Urinary bladder (tissue), 4 donors: ENCODE data around the gene SCRT2. TPM values are rescaled to one million over a fixed set of nuclear protein-coding genes. Genes with fewer than 3 reads are reported as not detected.

ENCODE experiments used
- DNase-seq: peaks from one replicate; pipeline ENCODE4 v3.0.0-alpha.2; 2015; ENCODE audit errors: extremely low spot score
- H3K27ac ChIP-seq: one replicate; pipeline ENCODE4 v1.5.1; 2013; ENCODE audit warnings: low read depth, mild to moderate bottlenecking, moderate library complexity
- H3K36me3 ChIP-seq: one replicate; pipeline ENCODE4 v1.6.1; 2013; ENCODE audit warnings: mild to moderate bottlenecking, moderate library complexity; ENCODE audit not compliant: insufficient read depth
- H3K4me1 ChIP-seq: one replicate; pipeline ENCODE4 v1.6.1; 2013; ENCODE audit warnings: mild to moderate bottlenecking, moderate library complexity; ENCODE audit not compliant: insufficient read depth
- H3K4me3 ChIP-seq: one replicate; pipeline ENCODE4 v1.5.1; 2013; ENCODE audit warnings: low read depth, low read length
- WGBS: extraction: QIAGEN DNeasy Blood & Tissue Kit; methylation state at CpG from one replicate; pipeline ENCODE4 v1.1.7; 2013; 5-methylcytosine and 5-hydroxymethylcytosine counted together
- polyA plus RNA-seq: library from polyadenylated mRNA; stranded (reverse); fragments of 200-250 nt; gene quantifications from one replicate; pipeline ENCODE4 v1.2.3, GENCODE V29; 2013
- total RNA-seq: library from RNA; depleted of rRNA; stranded (reverse); fragments of >200 nt; gene quantifications from one replicate; pipeline ENCODE4 v1.2.3, GENCODE V29; 2014
- donor health status: healthy with polysubstance abuse.
- donor health status: healthy.

SCRT2 gene
- total and polyA plus RNA-seq, 2 donors: not detected

DNA sequence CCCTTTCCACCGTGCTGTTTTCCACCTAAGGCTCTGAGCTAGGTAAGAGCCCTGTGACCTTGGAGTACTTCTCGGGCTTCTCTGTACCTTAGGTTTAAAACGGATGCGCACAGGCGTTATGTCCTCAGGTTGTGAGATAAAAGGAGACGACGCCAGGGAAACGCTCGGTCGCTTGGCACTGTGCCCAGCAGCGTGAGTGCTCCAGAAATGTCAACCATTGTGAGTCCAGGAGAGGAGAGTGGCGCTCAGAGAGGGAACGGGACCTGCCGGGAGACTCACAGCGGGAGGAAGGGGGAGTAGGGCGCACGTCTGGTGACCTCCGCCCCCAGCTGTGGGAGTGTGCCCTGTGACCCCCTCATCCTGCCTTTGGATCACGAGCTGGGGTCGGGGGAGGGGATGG lies 33.8 kb upstream of the SCRT2 start:
- Histone ChIP-seq H3K27ac (no peak overlapping the region), H3K36me3 (no peaks in the 10 kb centered on the region), H3K4me1 (peaks cover 4% of the 10 kb centered on the region), H3K4me3 (no peak overlapping the region)
- WGBS: 18% methylated on average over 20 of the region's 20 CpGs
- DNase-seq: no peak

GRCh38 chr20:708956-709355 lies 33.4 kb upstream of the SCRT2 start:
- no peak for DNase-seq
- H3K4me1 ChIP-seq: peaks cover 4% of the 10 kb centered on the region
- H3K27ac ChIP-seq: no peak overlapping the region
- 78% methylated on average over 2 of the region's 2 CpGs for WGBS
- H3K4me3 ChIP-seq: no peak overlapping the region
- H3K36me3 ChIP-seq: no peaks in the 10 kb centered on the region

- H3K27ac ChIP-seq: no peak overlapping the region
- H3K4me1 ChIP-seq: peaks cover 4% of the 10 kb centered on the region
- no peak for DNase-seq
- no peak overlapping the region for H3K4me3 ChIP-seq
- no peaks in the 10 kb centered on the region for H3K36me3 ChIP-seq
- WGBS: 85% methylated on average over 13 of the region's 13 CpGs
Measured at GRCh38 chr20:707451-708110, 32.0 kb upstream of the SCRT2 start.

DNA sequence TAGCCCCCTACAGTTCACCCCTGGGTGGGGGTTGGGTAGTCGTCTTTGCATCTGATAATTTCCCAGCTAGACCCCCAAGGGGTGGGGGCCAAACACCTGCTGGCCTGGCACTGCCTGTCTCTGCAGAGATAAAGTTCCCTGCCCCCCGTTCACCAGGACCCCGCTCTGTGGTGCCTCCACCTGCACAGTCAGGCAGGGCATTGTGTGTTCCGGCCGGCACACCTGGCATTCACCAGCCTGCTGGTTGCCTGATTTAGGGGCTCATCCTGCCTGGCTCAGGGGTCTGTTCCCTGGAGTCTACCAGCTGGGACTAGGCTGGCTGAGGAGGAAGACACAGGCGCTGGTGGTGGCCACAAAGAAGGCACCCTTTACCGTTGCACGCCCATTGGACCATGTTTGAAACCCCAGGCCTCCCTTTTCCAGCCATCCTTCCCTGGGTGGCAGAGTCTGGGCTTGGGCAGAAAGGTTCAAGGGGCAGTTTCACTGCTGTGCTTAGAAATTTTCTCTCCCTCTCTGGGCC lies 30.8 kb upstream of the SCRT2 start:
- WGBS: 71% methylated on average over 8 of the region's 8 CpGs
- peaks cover 4% of the 10 kb centered on the region for H3K4me1 ChIP-seq
- no peaks in the 10 kb centered on the region for H3K36me3 ChIP-seq
- H3K27ac ChIP-seq: no peak overlapping the region
- no peak overlapping the region for H3K4me3 ChIP-seq
- no peak for DNase-seq

GRCh38 chr20:704726-705125 lies 29.1 kb upstream of the SCRT2 start:
- no peak overlapping the region for H3K27ac ChIP-seq
- DNase-seq: no peak

GRCh38 chr20:703426-703825 lies 27.8 kb upstream of the SCRT2 start:
- no peaks in the 10 kb centered on the region for H3K36me3 ChIP-seq
- H3K4me3 ChIP-seq: no peak overlapping the region
- H3K27ac ChIP-seq: no peak overlapping the region
- WGBS: 73% methylated on average over 8 of the region's 8 CpGs
- no peak for DNase-seq
- H3K4me1 ChIP-seq: no peaks in the 10 kb centered on the region

More at GRCh38 chr20:704726-705125, 29.1 kb upstream of the SCRT2 start:
- 85% methylated on average over 4 of the region's 4 CpGs for WGBS
- no peaks in the 10 kb centered on the region for H3K36me3 ChIP-seq
- H3K4me3 ChIP-seq: no peak overlapping the region
- H3K4me1 ChIP-seq: no peaks in the 10 kb centered on the region

GRCh38 chr20:703006-703405 lies 27.4 kb upstream of the SCRT2 start:
- Histone ChIP-seq H3K27ac (no peak overlapping the region), H3K4me3 (no peak overlapping the region), H3K4me1 (no peaks in the 10 kb centered on the region), H3K36me3 (no peaks in the 10 kb centered on the region)
- DNase-seq: no peak
- 45% methylated on average over 2 of the region's 2 CpGs for WGBS

DNA sequence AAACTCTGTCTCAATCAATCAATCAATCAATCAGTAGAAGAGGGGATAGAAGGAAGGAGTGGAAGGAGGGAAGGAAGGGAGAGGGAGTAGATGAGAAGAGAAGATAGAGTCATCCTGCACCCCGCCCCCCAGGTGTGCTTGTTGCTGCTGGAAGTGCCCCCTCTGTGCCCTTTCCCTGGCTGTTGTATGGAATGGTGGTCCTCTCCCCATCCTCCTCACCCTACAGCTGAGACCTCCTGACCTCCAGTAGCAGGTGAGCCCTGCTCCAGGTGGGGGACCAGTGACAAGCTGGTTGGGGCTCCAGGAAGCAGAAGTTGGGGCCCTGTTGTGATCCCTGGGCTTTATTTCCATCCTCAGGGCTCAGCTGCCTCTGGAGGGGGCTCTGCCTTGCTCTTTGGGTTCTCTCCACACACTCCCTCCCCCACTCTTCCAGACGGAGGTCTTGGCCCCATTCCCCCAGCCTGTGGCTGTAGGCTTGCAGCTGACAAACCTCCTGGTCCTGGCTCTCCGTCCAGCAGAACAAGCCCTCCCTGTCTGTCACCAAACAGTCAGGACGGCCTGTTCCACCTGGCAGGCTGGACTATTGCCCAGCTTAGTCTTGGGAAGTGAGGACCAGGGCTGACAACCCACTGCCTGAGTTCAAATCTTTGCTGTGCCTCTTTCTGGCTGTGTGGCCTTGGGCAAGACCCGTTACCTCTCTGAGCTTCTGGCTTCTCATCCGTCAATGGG lies 26.0 kb upstream of the SCRT2 start:
- WGBS: 58% methylated on average over 6 of the region's 6 CpGs
- H3K4me1 ChIP-seq: no peaks in the 10 kb centered on the region
- no peak overlapping the region for H3K4me3 ChIP-seq
- H3K27ac ChIP-seq: no peak overlapping the region
- H3K36me3 ChIP-seq: no peaks in the 10 kb centered on the region
- DNase-seq: no peak

GRCh38 chr20:699811-700338 lies 24.3 kb upstream of the SCRT2 start:
- no peak for DNase-seq
- Histone ChIP-seq H3K4me3 (no peak overlapping the region), H3K27ac (no peak overlapping the region), H3K36me3 (no peaks in the 10 kb centered on the region), H3K4me1 (no peaks in the 10 kb centered on the region)
- WGBS: 39% methylated on average over 10 of the region's 10 CpGs

GRCh38 chr20:699342-699741 lies 23.7 kb upstream of the SCRT2 start:
- no peak overlapping the region for H3K4me3 ChIP-seq
- H3K4me1 ChIP-seq: no peaks in the 10 kb centered on the region
- WGBS: 48% methylated on average over 6 of the region's 6 CpGs
- H3K27ac ChIP-seq: no peak overlapping the region
- no peak for DNase-seq
- H3K36me3 ChIP-seq: no peaks in the 10 kb centered on the region

- Histone ChIP-seq H3K4me1 (no peaks in the 10 kb centered on the region), H3K27ac (no peak overlapping the region), H3K4me3 (no peak overlapping the region), H3K36me3 (no peaks in the 10 kb centered on the region)
- WGBS: 49% methylated on average over 6 of the region's 6 CpGs
- no peak for DNase-seq
Measured at GRCh38 chr20:698276-698675, 22.7 kb upstream of the SCRT2 start.

GRCh38 chr20:697826-698225 lies 22.2 kb upstream of the SCRT2 start:
- Histone ChIP-seq H3K4me1 (no peaks in the 10 kb centered on the region), H3K27ac (no peak overlapping the region), H3K36me3 (no peaks in the 10 kb centered on the region), H3K4me3 (no peak overlapping the region)
- WGBS: 65% methylated on average over 9 of the region's 9 CpGs
- DNase-seq: no peak

- no peaks in the 10 kb centered on the region for H3K36me3 ChIP-seq
- WGBS: 72% methylated on average over 2 of the region's 2 CpGs
- DNase-seq: no peak
- H3K27ac ChIP-seq: no peak overlapping the region
- H3K4me3 ChIP-seq: no peak overlapping the region
- H3K4me1 ChIP-seq: no peaks in the 10 kb centered on the region
Measured at GRCh38 chr20:695165-695866, 19.7 kb upstream of the SCRT2 start.
